Left lung (tissue), 10 donors: Measurements from ENCODE around the gene CRIM1. TPM values are rescaled to one million over a fixed set of nuclear protein-coding genes. Genes with fewer than 3 reads are reported as not detected.

ENCODE experiments used
- ATAC-seq: fragments of 200-7000 bp; cut with Tn5 transposase; one replicate; pipeline ENCODE4 v1.9.1; 2020; ENCODE audit warnings: moderate library complexity
- DNase-seq, 4 donors: peaks; one replicate each; pipeline ENCODE4 v3.0.0-alpha.2; 2013 to 2020
- H3K27ac ChIP-seq, 2 donors: fragments of 200-600 bp; sonication (generic) in 1 of 2; one replicate each; pipeline versions ENCODE4 v1.5.0 to v1.8.0; 2020 to 2021
- H3K27me3 ChIP-seq, 2 donors: fragments of 200-600 bp; sonication (generic) in 1 of 2; one replicate each; pipeline versions ENCODE4 v1.5.0 to v1.8.0; 2020 to 2021
- H3K36me3 ChIP-seq, 2 donors: fragments of 200-600 bp; sonication (generic) in 1 of 2; one replicate each; pipeline versions ENCODE4 v1.5.0 to v1.8.0; 2020 to 2021
- H3K4me1 ChIP-seq, 2 donors: fragments of 200-600 bp; one replicate each; pipeline ENCODE4 v1.8.0; 2021
- H3K4me3 ChIP-seq, 2 donors: fragments of 200-600 bp; sonication (generic) in 1 of 2; one replicate each; pipeline versions ENCODE4 v1.5.0 to v1.8.0; 2020 to 2021; ENCODE audit warnings: mild to moderate bottlenecking in 1 of 2
- H3K9me3 ChIP-seq, 2 donors: fragments of 200-600 bp; sonication (generic) in 1 of 2; one replicate each; pipeline versions ENCODE4 v1.5.0 to v1.8.0; 2020 to 2021
- intact Hi-C, 2 donors: fragments of 100-400 bp; cut with DNase I; formaldehyde crosslinking; loops; one replicate each; pipeline versions ENCODE4 v1.11.2 to v1.14.2; 2022
- polyA plus RNA-seq, 6 donors: library from polyadenylated mRNA; unstranded; fragments of 120-200 nt; gene quantifications; one replicate each; pipeline ENCODE4 v1.2.1, GENCODE V29; 2013; ENCODE audit not compliant: insufficient read length in 6 of 6
- total RNA-seq, 2 donors: library from RNA; stranded (reverse); fragmentation: NEBNext Ultra II Directional; extraction: Animal tissue kit (Norgen Biotek cat#: 25700); gene quantifications; one replicate each; pipeline ENCODE4 v1.2.1, GENCODE V29; 2021
- TF ChIP-seq, protein P1 (sequence below), 2 donors: fragments of 200-600 bp; sonication (generic) in 1 of 2; IDR thresholded peaks; one replicate each; pipeline versions ENCODE4 v1.5.0 to v1.8.0; 2021; ENCODE audit warnings: antibody characterized with exemption in 2 of 2
- donor health status: DM: no; HTN: yes; CAD: no.
- donor health status: DM: no; HTN: no; CAD: no.

Gene CRIM1
- total and polyA plus RNA-seq, 8 donors, result 28.7 to 72.9 (median 31.4) TPM

DNA sequence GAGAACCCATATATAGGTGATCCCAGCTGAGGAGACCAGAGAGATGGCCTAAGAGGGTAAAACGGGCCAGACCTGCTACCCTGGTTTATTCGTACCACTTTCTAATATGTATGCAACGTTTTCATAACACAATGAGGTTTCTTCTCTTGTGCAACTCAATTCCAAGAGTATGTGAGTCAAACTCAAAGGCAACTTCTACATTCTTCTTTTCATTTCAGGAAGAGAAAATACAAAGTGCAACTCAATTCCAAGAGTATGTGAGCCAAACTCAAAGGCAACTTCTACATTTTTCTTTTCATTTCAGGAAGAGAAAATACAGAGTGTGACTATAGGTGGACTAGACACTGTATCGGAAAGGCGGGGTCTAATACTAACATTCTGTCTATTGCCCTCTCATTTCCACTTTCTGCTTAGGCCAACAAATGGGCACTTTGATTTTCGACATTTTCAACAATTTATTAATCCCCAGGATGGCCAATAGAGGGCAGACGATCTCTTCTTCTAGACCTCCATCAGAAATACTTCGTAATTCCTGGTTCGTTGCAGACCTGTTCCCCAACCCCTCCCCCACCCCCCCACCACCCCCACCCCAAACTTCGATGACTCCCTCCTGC is 3.7 kb upstream of the CRIM1 start:
- Histone ChIP-seq H3K9me3 (no peaks in the 10 kb centered on the region), H3K36me3 (no peaks in the 10 kb centered on the region), H3K27me3 (peaks cover 0 to 30% of the 10 kb centered on the region in 2 donors), H3K4me3 (no peak overlapping the region), H3K27ac (no peak overlapping the region), H3K4me1 (peaks cover 5 to 32% of the 10 kb centered on the region in 2 donors)
- ATAC-seq (no peak), DNase-seq (peak in 1 of 4 donors; percentile 64)
- TF ChIP-seq, protein P1, sequence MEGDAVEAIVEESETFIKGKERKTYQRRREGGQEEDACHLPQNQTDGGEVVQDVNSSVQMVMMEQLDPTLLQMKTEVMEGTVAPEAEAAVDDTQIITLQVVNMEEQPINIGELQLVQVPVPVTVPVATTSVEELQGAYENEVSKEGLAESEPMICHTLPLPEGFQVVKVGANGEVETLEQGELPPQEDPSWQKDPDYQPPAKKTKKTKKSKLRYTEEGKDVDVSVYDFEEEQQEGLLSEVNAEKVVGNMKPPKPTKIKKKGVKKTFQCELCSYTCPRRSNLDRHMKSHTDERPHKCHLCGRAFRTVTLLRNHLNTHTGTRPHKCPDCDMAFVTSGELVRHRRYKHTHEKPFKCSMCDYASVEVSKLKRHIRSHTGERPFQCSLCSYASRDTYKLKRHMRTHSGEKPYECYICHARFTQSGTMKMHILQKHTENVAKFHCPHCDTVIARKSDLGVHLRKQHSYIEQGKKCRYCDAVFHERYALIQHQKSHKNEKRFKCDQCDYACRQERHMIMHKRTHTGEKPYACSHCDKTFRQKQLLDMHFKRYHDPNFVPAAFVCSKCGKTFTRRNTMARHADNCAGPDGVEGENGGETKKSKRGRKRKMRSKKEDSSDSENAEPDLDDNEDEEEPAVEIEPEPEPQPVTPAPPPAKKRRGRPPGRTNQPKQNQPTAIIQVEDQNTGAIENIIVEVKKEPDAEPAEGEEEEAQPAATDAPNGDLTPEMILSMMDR (IDR thresholded peaks at IDR 0.05), result peak; percentile 38 to 51
- intact Hi-C loops, result loop anchor here in 1 of 2 donors (5.0 to 10.0 kb wide), 2 partner anchors 133 to 305 kb away; no protein-coding TSS in a partner anchor

DNA sequence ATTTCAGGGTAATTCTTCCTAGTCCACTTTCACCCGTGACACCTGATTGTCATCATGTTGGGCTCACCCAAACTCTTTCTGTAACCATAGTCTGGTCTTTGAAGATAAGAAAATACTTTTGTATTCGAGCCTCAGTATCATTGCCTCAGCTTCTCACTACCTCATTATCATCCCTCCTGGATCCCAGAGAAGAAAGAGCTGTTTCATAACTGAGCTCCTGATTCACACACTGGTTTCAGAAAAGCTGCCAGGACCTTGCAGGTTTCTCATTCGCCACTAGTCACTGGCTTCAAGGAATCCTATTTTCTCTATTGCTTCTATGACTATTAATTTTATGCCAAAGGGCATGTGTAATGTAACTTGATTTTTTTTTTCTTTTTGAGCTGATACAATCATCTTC is 2.9 kb upstream of the CRIM1 start:
- Histone ChIP-seq H3K4me1 (peaks cover 5 to 39% of the 10 kb centered on the region in 2 donors), H3K27me3 (peaks cover 0 to 38% of the 10 kb centered on the region in 2 donors), H3K36me3 (no peaks in the 10 kb centered on the region), H3K4me3 (no peak overlapping the region), H3K27ac (no peak overlapping the region), H3K9me3 (no peaks in the 10 kb centered on the region)
- intact Hi-C loops, result loop anchor here in 1 of 2 donors (5.0 to 10.0 kb wide), 2 partner anchors 132 to 305 kb away; no protein-coding TSS in a partner anchor
- DNase-seq, result no peak
- no peak for ATAC-seq
- TF ChIP-seq, protein P1 (IDR thresholded peaks at IDR 0.05), result no peak

DNA sequence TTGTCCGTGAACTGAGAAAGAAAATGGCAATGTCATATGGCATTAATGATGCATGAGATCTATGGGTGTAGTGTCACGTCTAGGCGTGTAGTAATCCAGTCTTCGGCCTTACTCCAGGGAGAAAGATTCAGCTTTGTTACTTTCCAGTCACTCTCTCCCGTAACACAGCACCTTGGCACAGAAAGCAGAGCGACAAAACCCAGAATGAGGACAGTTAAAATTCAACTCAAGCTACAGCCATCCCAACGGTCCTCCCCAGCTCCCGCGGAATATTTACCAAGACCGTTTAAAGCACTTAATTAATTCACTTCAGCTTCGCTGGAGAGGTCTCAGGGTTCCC is 797 bp upstream of the CRIM1 start:
- peak overlapping the region; percentile 71 to 73 for H3K4me3 ChIP-seq
- H3K9me3 ChIP-seq, result no peaks in the 10 kb centered on the region
- intact Hi-C loops, result loop anchor here in 1 of 2 donors (5.0 to 10.0 kb wide), 2 partner anchors 130 to 303 kb away; no protein-coding TSS in a partner anchor
- DNase-seq (no peak), ATAC-seq (peak; percentile 12)
- TF ChIP-seq, protein P1 (IDR thresholded peaks at IDR 0.05), result no peak
- peaks cover 0 to 53% of the 10 kb centered on the region in 2 donors for H3K27me3 ChIP-seq
- no peaks in the 10 kb centered on the region for H3K36me3 ChIP-seq
- H3K4me1 ChIP-seq, result peaks cover 5 to 60% of the 10 kb centered on the region in 2 donors
- peak overlapping the region in 1 of 2 donors; percentile 81 for H3K27ac ChIP-seq

DNA sequence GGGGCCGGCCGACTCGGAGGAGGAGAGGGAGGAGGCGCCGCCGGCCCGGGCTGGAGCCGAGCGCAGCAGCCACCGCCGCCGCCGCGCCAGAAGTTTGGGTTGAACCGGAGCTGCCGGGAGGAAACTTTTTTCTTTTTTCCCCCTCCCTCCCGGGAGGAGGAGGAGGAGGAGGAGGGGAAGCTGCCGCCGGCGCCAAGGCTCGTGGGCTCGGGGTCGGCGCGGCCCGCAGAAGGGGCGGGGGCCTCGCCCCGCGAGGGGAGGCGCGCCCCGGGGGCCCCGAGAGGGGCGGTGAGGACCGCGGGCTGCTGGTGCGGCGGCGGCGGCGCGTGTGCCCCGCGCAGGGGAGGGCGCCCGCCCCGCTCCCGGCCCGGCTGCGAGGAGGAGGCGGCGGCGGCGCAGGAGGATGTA is 316 bp downstream of the CRIM1 start:
- H3K4me3 ChIP-seq, result peak overlapping the region; percentile 71 to 73
- peaks cover 5 to 70% of the 10 kb centered on the region in 2 donors for H3K4me1 ChIP-seq
- peaks cover 0 to 53% of the 10 kb centered on the region in 2 donors for H3K27me3 ChIP-seq
- H3K36me3 ChIP-seq, result no peaks in the 10 kb centered on the region
- TF ChIP-seq, protein P1 (IDR thresholded peaks at IDR 0.05), result no peak
- DNase-seq, result no peak
- peak; percentile 4 for ATAC-seq
- H3K27ac ChIP-seq, result peak overlapping the region; percentile 79 to 81
- intact Hi-C loops, result loop anchor here in 1 of 2 donors (10.0 kb wide), 1 partner anchor 129 kb away; no protein-coding TSS in a partner anchor
- no peaks in the 10 kb centered on the region for H3K9me3 ChIP-seq

DNA sequence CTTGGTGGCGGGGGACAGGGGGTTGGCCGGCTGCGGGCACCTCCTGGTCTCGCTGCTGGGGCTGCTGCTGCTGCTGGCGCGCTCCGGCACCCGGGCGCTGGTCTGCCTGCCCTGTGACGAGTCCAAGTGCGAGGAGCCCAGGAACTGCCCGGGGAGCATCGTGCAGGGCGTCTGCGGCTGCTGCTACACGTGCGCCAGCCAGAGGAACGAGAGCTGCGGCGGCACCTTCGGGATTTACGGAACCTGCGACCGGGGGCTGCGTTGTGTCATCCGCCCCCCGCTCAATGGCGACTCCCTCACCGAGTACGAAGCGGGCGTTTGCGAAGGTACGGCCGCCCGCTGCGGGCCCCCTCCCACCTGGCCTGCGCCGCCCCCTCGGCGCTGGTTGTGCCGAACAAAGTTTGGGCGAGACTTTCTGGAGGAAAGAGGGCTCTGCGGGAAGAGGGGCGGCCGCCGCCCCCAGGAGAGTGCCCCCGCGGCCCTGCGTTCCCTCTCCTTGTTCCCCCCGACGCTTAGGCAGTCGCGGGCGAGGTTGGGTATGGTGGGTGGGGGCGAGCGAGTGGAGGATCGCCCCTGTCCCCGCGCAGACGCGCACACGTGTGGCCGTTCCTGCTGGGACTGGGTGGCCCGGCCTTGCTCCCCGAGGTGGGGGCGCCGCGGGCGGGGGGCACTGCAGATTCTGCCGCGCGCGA is 866 bp downstream of the CRIM1 start:
- peak in 3 of 4 donors; percentile 39 to 85 (median 47) for DNase-seq
- peaks cover 5 to 74% of the 10 kb centered on the region in 2 donors for H3K4me1 ChIP-seq
- peak; percentile 7 for ATAC-seq

More for the DNA sequence above, 866 bp downstream of the CRIM1 start:
- intact Hi-C loops, result loop anchor here in 1 of 2 donors (10.0 kb wide), 1 partner anchor 128 kb away; no protein-coding TSS in a partner anchor
- TF ChIP-seq, protein P1 (IDR thresholded peaks at IDR 0.05), result no peak
- Histone ChIP-seq H3K36me3 (no peaks in the 10 kb centered on the region), H3K9me3 (no peaks in the 10 kb centered on the region), H3K27ac (peak overlapping the region; percentile 79 to 81), H3K4me3 (peak overlapping the region; percentile 71 to 73), H3K27me3 (peaks cover 0 to 53% of the 10 kb centered on the region in 2 donors)
